ENCODE results near the gene ALDH6A1. TPM values are rescaled to one million over a fixed set of nuclear protein-coding genes. Genes with fewer than 3 reads are reported as not detected.

ALDH6A1 gene
- total and polyA plus RNA-seq, 2 donors (not counting 1 experiment from before 2014, with no cell fraction given) = 2.8 to 16.7 TPM

DNA sequence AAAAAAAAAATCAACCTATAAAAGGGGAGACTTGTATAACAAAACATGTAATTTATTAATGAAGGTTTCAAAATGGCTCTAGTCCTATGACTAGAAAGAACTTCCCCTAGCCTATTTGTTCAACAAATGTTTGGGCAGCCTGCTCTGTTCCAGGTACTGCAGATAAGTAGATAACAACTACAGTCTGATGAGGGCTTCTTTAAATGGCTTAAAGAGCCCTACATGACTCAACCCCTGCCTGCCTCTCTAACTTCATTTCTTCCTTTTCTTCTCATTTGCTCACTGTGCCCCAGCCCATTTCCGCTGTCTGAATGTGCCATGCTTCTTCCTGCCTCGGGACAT, 21.5 kb downstream of the ALDH6A1 start:
- H4K20me1 ChIP-seq (ENCODE audit: control insufficient read depth, insufficient read depth, low read length, poor library complexity, severe bottlenecking) = no peaks in the 10 kb centered on the region
- Mint-ChIP-seq H3K9me3 (ENCODE audit: insufficient read depth) (no peaks in the 10 kb centered on the region), H3K27me3 (no peaks in the 10 kb centered on the region), H3K27ac (no peak overlapping the region), H3K4me3 (no peak overlapping the region), H3K4me1 (no peaks in the 10 kb centered on the region)
- CTCF ChIA-PET = interaction anchor here (0.9 to 1.8 kb wide), 2 partner anchors 18 to 23 kb away, joined by 3 to 5 read pairs; no protein-coding TSS in a partner anchor
- no peaks in the 10 kb centered on the region for H3K27me3 ChIP-seq (replicated peaks in 1 of 4; ENCODE audit: control extremely low read depth in 1 of 4, control insufficient read depth in 3 of 4, insufficient read depth in 4 of 4, low read length in 3 of 4)
- ATAC-seq (ENCODE audit: low read depth) = no peak
- H3K79me2 ChIP-seq (ENCODE audit: control insufficient read depth, insufficient read depth, low read length) = no peaks in the 10 kb centered on the region
- 100% methylated on average over 1 of the region's 2 CpGs for WGBS (ENCODE audit: insufficient coverage)
- H3K4me1 ChIP-seq (ENCODE audit: control insufficient read depth in 2 of 2, insufficient read depth in 2 of 2, low read length in 2 of 2) = no peaks in the 10 kb centered on the region
- POLR2A ChIA-PET = no interaction called here
- no peak overlapping the region for H2AFZ ChIP-seq (ENCODE audit: insufficient read depth, low read depth, low read length, poor library complexity, severe bottlenecking)
- intact Hi-C loops (cut with micrococcal nuclease) = no loop called here
- H3K9me3 ChIP-seq (ENCODE audit: control extremely low read depth in 1 of 3, control insufficient read depth in 2 of 3, insufficient read depth in 1 of 3, low read length in 2 of 3) = no peaks in the 10 kb centered on the region
- DNase-seq = no peak
- H3K4me3 ChIP-seq (ENCODE audit: control extremely low read depth in 1 of 5, extremely low read depth in 1 of 5, insufficient read depth in 1 of 5, low read depth in 2 of 5, low read length in 4 of 5) = no peak overlapping the region
- H3K27ac ChIP-seq (ENCODE audit: low read length in 2 of 2) = no peak overlapping the region
- TF ChIP-seq, protein P1, sequence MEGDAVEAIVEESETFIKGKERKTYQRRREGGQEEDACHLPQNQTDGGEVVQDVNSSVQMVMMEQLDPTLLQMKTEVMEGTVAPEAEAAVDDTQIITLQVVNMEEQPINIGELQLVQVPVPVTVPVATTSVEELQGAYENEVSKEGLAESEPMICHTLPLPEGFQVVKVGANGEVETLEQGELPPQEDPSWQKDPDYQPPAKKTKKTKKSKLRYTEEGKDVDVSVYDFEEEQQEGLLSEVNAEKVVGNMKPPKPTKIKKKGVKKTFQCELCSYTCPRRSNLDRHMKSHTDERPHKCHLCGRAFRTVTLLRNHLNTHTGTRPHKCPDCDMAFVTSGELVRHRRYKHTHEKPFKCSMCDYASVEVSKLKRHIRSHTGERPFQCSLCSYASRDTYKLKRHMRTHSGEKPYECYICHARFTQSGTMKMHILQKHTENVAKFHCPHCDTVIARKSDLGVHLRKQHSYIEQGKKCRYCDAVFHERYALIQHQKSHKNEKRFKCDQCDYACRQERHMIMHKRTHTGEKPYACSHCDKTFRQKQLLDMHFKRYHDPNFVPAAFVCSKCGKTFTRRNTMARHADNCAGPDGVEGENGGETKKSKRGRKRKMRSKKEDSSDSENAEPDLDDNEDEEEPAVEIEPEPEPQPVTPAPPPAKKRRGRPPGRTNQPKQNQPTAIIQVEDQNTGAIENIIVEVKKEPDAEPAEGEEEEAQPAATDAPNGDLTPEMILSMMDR (IDR thresholded peaks at IDR 0.05) = no peak
- no peak for TF ChIP-seq EZH2 (IDR thresholded peaks at IDR 0.05; ENCODE audit: borderline replicate concordance, insufficient read depth, low read depth, low read length, poor library complexity, severe bottlenecking)
- no peak overlapping the region for H3K4me2 ChIP-seq (replicated peaks; ENCODE audit: low read depth, low read length, poor library complexity, severe bottlenecking)
- no peak overlapping the region for H3K9ac ChIP-seq (ENCODE audit: low read length)
- peaks cover 3 to 40% of the 10 kb centered on the region in 2 experiments for H3K36me3 ChIP-seq (replicated peaks in 1 of 2; ENCODE audit: control extremely low read depth in 1 of 2, control insufficient read depth in 1 of 2, extremely low read depth in 1 of 2, insufficient read depth in 2 of 2, low read length in 1 of 2)

DNA sequence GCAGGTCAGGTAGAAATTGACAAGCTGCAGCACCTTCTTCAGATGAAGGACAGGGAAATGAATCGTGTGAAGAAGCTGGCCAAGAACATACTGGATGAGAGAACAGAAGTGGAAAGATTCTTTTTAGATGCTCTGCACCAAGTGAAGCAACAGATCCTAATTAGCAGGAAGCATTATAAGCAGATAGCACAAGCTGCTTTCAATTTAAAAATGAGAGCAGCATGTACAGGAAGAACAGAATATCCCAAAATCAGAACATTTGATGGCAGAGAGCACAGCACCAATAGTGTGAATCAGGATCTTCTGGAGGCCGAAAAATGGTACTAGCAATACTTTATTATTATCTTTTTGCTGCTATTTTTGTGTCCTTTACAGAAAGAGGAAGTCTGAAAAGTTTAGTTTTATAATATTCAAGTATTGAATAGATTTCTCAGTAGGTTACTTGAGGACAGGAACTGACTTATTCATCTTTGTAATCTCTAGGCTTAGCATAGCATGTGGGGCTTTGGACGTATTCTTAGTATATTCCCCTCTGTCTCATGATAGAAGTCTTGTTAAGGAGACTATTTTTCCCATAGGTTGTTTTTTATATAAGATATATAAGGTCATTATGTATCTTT, 34.3 kb downstream of the ALDH6A1 start:
- peaks cover 10% of the 10 kb centered on the region for H3K4me1 Mint-ChIP-seq
- H3K9ac ChIP-seq (ENCODE audit: low read length) = no peak overlapping the region
- ATAC-seq (ENCODE audit: low read depth) = no peak
- 60% methylated on average over 1 of the region's 3 CpGs for WGBS (ENCODE audit: insufficient coverage)
- no peaks in the 10 kb centered on the region for H3K27me3 ChIP-seq (replicated peaks in 1 of 4; ENCODE audit: control extremely low read depth in 1 of 4, control insufficient read depth in 3 of 4, insufficient read depth in 4 of 4, low read length in 3 of 4)
- peak overlapping the region; percentile 63 for H2AFZ ChIP-seq (ENCODE audit: insufficient read depth, low read depth, low read length, poor library complexity, severe bottlenecking)
- H3K4me3 ChIP-seq (ENCODE audit: control extremely low read depth in 1 of 5, extremely low read depth in 1 of 5, insufficient read depth in 1 of 5, low read depth in 2 of 5, low read length in 4 of 5) = no peak overlapping the region
- H3K79me2 ChIP-seq (ENCODE audit: control insufficient read depth, insufficient read depth, low read length) = no peaks in the 10 kb centered on the region
- no peak for DNase-seq
- H3K4me1 ChIP-seq (ENCODE audit: control insufficient read depth in 2 of 2, insufficient read depth in 2 of 2, low read length in 2 of 2) = peaks cover 9% of the 10 kb centered on the region in 2 donors
- CTCF ChIA-PET = interaction anchor here (1.3 kb wide), 1 partner anchor 11 kb away, joined by 5 read pairs; no protein-coding TSS in a partner anchor
- H3K4me2 ChIP-seq (replicated peaks; ENCODE audit: low read depth, low read length, poor library complexity, severe bottlenecking) = peak overlapping the region; percentile 25
- H3K27ac ChIP-seq (ENCODE audit: low read length in 2 of 2) = peak overlapping the region in 1 of 2 donors; percentile 15
- intact Hi-C loops (cut with micrococcal nuclease) = no loop called here
- POLR2A ChIA-PET = interaction anchor here (0.5 kb wide), 1 partner anchor 1088 kb away, joined by 7 read pairs; no protein-coding TSS in a partner anchor
- no peaks in the 10 kb centered on the region for H3K9me3 ChIP-seq (ENCODE audit: control extremely low read depth in 1 of 3, control insufficient read depth in 2 of 3, insufficient read depth in 1 of 3, low read length in 2 of 3)
- no peaks in the 10 kb centered on the region for H4K20me1 ChIP-seq (ENCODE audit: control insufficient read depth, insufficient read depth, low read length, poor library complexity, severe bottlenecking)
- H3K27me3 Mint-ChIP-seq = no peaks in the 10 kb centered on the region
- TF ChIP-seq EZH2 (IDR thresholded peaks at IDR 0.05; ENCODE audit: borderline replicate concordance, insufficient read depth, low read depth, low read length, poor library complexity, severe bottlenecking) = no peak
- TF ChIP-seq, protein P1 (IDR thresholded peaks at IDR 0.05) = no peak
- H3K36me3 ChIP-seq (replicated peaks in 1 of 2; ENCODE audit: control extremely low read depth in 1 of 2, control insufficient read depth in 1 of 2, extremely low read depth in 1 of 2, insufficient read depth in 2 of 2, low read length in 1 of 2) = no peaks in the 10 kb centered on the region
- H3K9me3 Mint-ChIP-seq (ENCODE audit: insufficient read depth) = no peaks in the 10 kb centered on the region
- H3K27ac Mint-ChIP-seq = peak overlapping the region; percentile 16
- no peak overlapping the region for H3K4me3 Mint-ChIP-seq

All from B cell (primary cell).